Smooth muscle cell (in vitro differentiated cells): Measurements from ENCODE around the gene KCNH5. TPM values are rescaled to one million over a fixed set of nuclear protein-coding genes. Genes with fewer than 3 reads are reported as not detected.

Experiments
- DNase-seq: peaks from one replicate; lab custom pipeline; 2025; ENCODE audit not compliant: unreplicated experiment; lab: John Stamatoyannopoulos, UW
- H2AFZ ChIP-seq: fragments of 200-600 bp; sonication (generic); 2 replicates; pipeline ENCODE4 v1.6.0; 2016; ENCODE audit warnings: antibody characterized with exemption, low read depth, mild to moderate bottlenecking
- H3F3A ChIP-seq: fragments of 200-600 bp; sonication (generic); 2 replicates; pipeline ENCODE4 v1.6.0; 2017; ENCODE audit warnings: antibody characterized with exemption, low read depth
- H3K27ac ChIP-seq: fragments of 200-600 bp; sonication (generic); 2 replicates; pipeline ENCODE4 v1.5.1; 2016; ENCODE audit warnings: low read depth, mild to moderate bottlenecking
- H3K27me3 ChIP-seq: fragments of 200-600 bp; sonication (generic); 2 replicates; pipeline ENCODE4 v1.6.1; 2016; ENCODE audit warnings: low read depth, mild to moderate bottlenecking
- H3K36me3 ChIP-seq: fragments of 200-600 bp; sonication (generic); 2 replicates; pipeline ENCODE4 v1.5.1; 2016; ENCODE audit warnings: low read depth
- H3K4me1 ChIP-seq: fragments of 200-600 bp; sonication (generic); 2 replicates; pipeline ENCODE4 v1.5.1; 2016; ENCODE audit warnings: low read depth
- H3K4me2 ChIP-seq: fragments of 200-600 bp; sonication (generic); 2 replicates; pipeline ENCODE4 v1.6.0; 2016; ENCODE audit warnings: mild to moderate bottlenecking
- H3K4me3 ChIP-seq: fragments of 200-600 bp; sonication (generic); 2 replicates; pipeline ENCODE4 v1.5.1; 2016; ENCODE audit warnings: mild to moderate bottlenecking
- H3K79me2 ChIP-seq: fragments of 200-600 bp; sonication (generic); 2 replicates; pipeline ENCODE4 v1.6.0; 2016; ENCODE audit warnings: low read depth, mild to moderate bottlenecking
- H3K9ac ChIP-seq: fragments of 200-600 bp; sonication (generic); 2 replicates; pipeline ENCODE4 v1.6.0; 2016; ENCODE audit warnings: low read depth
- H3K9me3 ChIP-seq: fragments of 200-600 bp; sonication (generic); replicated peaks from 2 replicates; pipeline ENCODE4 v1.5.1; 2016; ENCODE audit warnings: low read depth
- H4K20me1 ChIP-seq: fragments of 200-600 bp; sonication (generic); 2 replicates; pipeline ENCODE4 v1.6.0; 2016; ENCODE audit warnings: low read depth
- WGBS: methylation state at CpG from one replicate; pipeline ENCODE4 v1.1.7; 2016; ENCODE audit warnings: low lambda C conversion rate; 5-methylcytosine and 5-hydroxymethylcytosine counted together
- polyA plus RNA-seq: library from polyadenylated mRNA; unstranded; fragments of >200 nt; fragmentation: Nextera tagmentation; extraction: Ambion mirVana; gene quantifications from 2 replicates; pipeline ENCODE4 v1.2.1, GENCODE V29; 2016
- total RNA-seq: library from RNA; depleted of rRNA; stranded (reverse); fragments of >200 nt; gene quantifications from 2 replicates; pipeline ENCODE4 v1.2.3, GENCODE V29; 2014
- TF ChIP-seq, protein P1 (sequence below): fragments of 200-600 bp; sonication (generic); IDR thresholded peaks from 2 replicates; pipeline ENCODE4 v1.5.1; 2017; ENCODE audit warnings: borderline replicate concordance, mild to moderate bottlenecking, antibody characterized with exemption; ENCODE audit not compliant: insufficient read depth, poor library complexity, severe bottlenecking

Gene KCNH5
- total and polyA plus RNA-seq, 2 experiments from 2014 or later, result 0.03 to 0.54 TPM

DNA sequence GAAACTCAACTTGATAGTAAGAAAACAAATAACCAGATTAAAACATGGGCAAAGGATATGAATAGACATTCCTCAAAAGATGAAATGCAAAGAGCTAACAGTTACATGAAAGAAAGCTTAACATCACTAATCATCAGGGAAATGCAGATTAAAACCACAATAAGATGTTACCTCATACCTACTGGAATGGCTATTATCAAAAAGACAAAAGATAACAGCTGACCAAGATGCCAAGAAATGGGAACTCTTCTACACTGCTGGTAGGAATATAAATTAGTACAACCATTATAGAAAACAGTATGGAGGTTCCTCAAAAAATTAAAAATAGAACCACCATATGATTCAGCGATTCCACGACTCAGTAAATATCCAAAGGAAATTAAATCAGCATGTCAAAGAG, 18.8 kb downstream of the KCNH5 start:
- TF ChIP-seq, protein P1, sequence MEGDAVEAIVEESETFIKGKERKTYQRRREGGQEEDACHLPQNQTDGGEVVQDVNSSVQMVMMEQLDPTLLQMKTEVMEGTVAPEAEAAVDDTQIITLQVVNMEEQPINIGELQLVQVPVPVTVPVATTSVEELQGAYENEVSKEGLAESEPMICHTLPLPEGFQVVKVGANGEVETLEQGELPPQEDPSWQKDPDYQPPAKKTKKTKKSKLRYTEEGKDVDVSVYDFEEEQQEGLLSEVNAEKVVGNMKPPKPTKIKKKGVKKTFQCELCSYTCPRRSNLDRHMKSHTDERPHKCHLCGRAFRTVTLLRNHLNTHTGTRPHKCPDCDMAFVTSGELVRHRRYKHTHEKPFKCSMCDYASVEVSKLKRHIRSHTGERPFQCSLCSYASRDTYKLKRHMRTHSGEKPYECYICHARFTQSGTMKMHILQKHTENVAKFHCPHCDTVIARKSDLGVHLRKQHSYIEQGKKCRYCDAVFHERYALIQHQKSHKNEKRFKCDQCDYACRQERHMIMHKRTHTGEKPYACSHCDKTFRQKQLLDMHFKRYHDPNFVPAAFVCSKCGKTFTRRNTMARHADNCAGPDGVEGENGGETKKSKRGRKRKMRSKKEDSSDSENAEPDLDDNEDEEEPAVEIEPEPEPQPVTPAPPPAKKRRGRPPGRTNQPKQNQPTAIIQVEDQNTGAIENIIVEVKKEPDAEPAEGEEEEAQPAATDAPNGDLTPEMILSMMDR, result no peak
- H3K9ac ChIP-seq, result no peak overlapping the region
- no peak overlapping the region for H3K4me2 ChIP-seq
- no peak for DNase-seq
- no peaks in the 10 kb centered on the region for H3K79me2 ChIP-seq
- H3K27ac ChIP-seq, result no peak overlapping the region
- H3K4me1 ChIP-seq, result no peaks in the 10 kb centered on the region
- no peak overlapping the region for H2AFZ ChIP-seq
- H4K20me1 ChIP-seq, result no peaks in the 10 kb centered on the region
- H3K4me3 ChIP-seq, result no peak overlapping the region
- no peaks in the 10 kb centered on the region for H3K27me3 ChIP-seq
- H3K36me3 ChIP-seq, result no peaks in the 10 kb centered on the region
- no peaks in the 10 kb centered on the region for H3F3A ChIP-seq
- 89% methylated on average over 2 of the region's 2 CpGs for WGBS
- no peaks in the 10 kb centered on the region for H3K9me3 ChIP-seq

DNA sequence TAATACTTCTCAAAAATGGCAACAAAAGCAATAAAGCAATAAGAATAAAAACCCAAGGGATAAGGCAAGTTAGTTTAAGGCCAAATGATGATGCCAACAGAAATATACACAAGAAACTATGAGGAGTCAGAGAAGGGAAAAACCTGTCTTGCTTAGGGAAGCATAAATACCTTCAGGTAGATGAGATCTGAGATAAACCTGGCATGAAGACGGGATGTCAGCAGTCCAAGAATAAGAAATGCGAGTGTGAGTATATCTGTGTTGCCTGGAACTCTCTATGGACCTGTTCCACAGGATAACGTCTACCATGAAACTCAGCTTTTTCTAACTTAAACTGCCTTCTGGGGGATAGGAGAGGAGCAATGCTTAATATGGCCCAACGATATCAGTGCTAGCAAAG, 30.6 kb downstream of the KCNH5 start:
- peaks cover 20% of the 10 kb centered on the region for H3K27me3 ChIP-seq
- H3K36me3 ChIP-seq, result no peaks in the 10 kb centered on the region
- TF ChIP-seq, protein P1, result no peak
- H2AFZ ChIP-seq, result no peak overlapping the region
- H3K79me2 ChIP-seq, result no peaks in the 10 kb centered on the region
- H3K9me3 ChIP-seq, result no peaks in the 10 kb centered on the region
- no peak overlapping the region for H3K27ac ChIP-seq
- H3K4me3 ChIP-seq, result no peak overlapping the region
- no peaks in the 10 kb centered on the region for H4K20me1 ChIP-seq
- H3K9ac ChIP-seq, result no peak overlapping the region
- H3F3A ChIP-seq, result no peaks in the 10 kb centered on the region
- DNase-seq, result no peak
- WGBS, result 80% methylated on average over 4 of the region's 4 CpGs
- H3K4me1 ChIP-seq, result no peaks in the 10 kb centered on the region
- no peak overlapping the region for H3K4me2 ChIP-seq

DNA sequence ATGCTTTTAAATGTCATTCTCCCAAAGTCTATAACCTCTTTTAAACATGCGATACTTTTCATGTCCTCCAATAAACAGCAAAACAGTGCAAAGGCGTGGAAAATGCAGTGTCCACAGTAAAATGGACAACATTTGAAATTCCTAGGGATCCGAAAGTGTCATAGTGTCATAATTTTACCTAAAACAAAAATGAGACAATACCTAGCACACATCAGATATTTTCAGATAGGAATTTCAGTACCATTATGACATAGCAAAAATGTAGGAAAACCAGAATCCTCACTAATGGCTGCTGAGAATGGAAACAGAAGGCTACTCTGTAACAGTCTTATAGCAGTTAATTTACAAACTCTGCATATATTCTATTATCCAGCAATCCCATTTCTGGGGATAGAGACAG, 33.1 kb downstream of the KCNH5 start:
- Histone ChIP-seq H3K79me2 (no peaks in the 10 kb centered on the region), H3K4me2 (no peak overlapping the region), H3K27ac (peak overlapping the region; percentile 27), H3K4me1 (no peaks in the 10 kb centered on the region), H4K20me1 (no peaks in the 10 kb centered on the region), H3F3A (no peaks in the 10 kb centered on the region), H2AFZ (no peak overlapping the region), H3K9me3 (no peaks in the 10 kb centered on the region), H3K27me3 (peaks cover 15% of the 10 kb centered on the region), H3K36me3 (no peaks in the 10 kb centered on the region), H3K4me3 (no peak overlapping the region), H3K9ac (no peak overlapping the region)
- DNase-seq, result no peak
- TF ChIP-seq, protein P1, result no peak
- WGBS, result 63% methylated on average over 3 of the region's 3 CpGs

DNA sequence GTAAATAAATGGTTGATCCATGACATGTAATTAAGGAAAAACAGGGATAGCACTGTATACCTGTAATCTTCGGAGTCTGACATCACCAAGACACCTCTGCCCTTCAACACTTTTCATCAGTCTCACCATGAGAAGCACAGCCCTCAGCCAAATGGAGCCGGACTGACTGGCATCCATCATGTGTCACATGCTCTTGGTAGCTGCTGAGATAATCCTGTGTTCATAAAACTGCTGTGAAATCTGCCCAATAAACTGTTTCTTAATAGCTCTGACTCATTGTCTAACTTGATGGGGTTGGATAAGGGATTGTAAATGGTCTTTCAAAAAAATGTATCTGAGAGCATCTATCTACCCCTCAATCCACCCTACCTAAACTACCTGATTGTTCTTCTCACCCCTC, 33.6 kb downstream of the KCNH5 start:
- Histone ChIP-seq H3K27ac (peak overlapping the region; percentile 27), H3K4me2 (no peak overlapping the region), H3K4me1 (no peaks in the 10 kb centered on the region), H3K9ac (no peak overlapping the region), H3K79me2 (no peaks in the 10 kb centered on the region), H4K20me1 (no peaks in the 10 kb centered on the region), H2AFZ (no peak overlapping the region), H3K9me3 (no peaks in the 10 kb centered on the region), H3F3A (no peaks in the 10 kb centered on the region), H3K36me3 (no peaks in the 10 kb centered on the region), H3K27me3 (peaks cover 15% of the 10 kb centered on the region), H3K4me3 (no peak overlapping the region)
- TF ChIP-seq, protein P1, result no peak
- no peak for DNase-seq
- WGBS, result 11% methylated on average over 2 of the region's 2 CpGs
